GM12878 (cell line): ENCODE results near the gene SERPINB3.
"Not testable (repeated sequence)": the region's sequence is repeated elsewhere in the genome, so short reads cannot be mapped to it uniquely, and the experiment has no call there.

Source experiments
- CHD1 ChIP-seq: IDR thresholded peaks from 2 replicates; pipeline ENCODE4 v1.6.1; 2012; ENCODE audit warnings: low read depth, low read length, improper control_type of control experiment
- CREB1 ChIP-seq: IDR thresholded peaks from 2 replicates; pipeline ENCODE4 v1.6.1; 2012; ENCODE audit warnings: low read depth, mild to moderate bottlenecking, inconsistent platforms
- GABPA ChIP-seq: IDR thresholded peaks from 2 replicates; pipeline ENCODE4 v1.6.1; 2014; ENCODE audit warnings: antibody characterized with exemption, low read depth, mild to moderate bottlenecking, inconsistent platforms
- NR2C1 ChIP-seq: fragments of 450-650 bp; IDR thresholded peaks from 2 replicates; pipeline ENCODE4 v1.6.1; 2017; ENCODE audit warnings: antibody characterized with exemption, mild to moderate bottlenecking, moderate library complexity
- PAX5 ChIP-seq: IDR thresholded peaks from 2 replicates; pipeline ENCODE4 v1.6.1; 2011; ENCODE audit warnings: low read depth, low read length, borderline replicate concordance
- POLR2A ChIP-seq: IDR thresholded peaks from 2 replicates; pipeline ENCODE4 v1.6.1; 2011; ENCODE audit warnings: low read depth, mild to moderate bottlenecking, low read length
- POLR2AphosphoS5 ChIP-seq: IDR thresholded peaks from 2 replicates; pipeline ENCODE4 v1.6.1; 2011; ENCODE audit warnings: mild to moderate bottlenecking, low read length, inconsistent platforms
- ZNF384 ChIP-seq: IDR thresholded peaks from 2 replicates; pipeline ENCODE4 v1.6.1; 2012; ENCODE audit warnings: low read depth, mild to moderate bottlenecking, low read length, improper control_type of control experiment, borderline replicate concordance
- TF ChIP-seq, protein P1 (sequence below): fragments of 450-650 bp; IDR thresholded peaks from 2 replicates; pipeline ENCODE4 v1.6.1; 2017; ENCODE audit warnings: mild to moderate bottlenecking, moderate library complexity
- TF ChIP-seq, protein P2 (sequence below): IDR thresholded peaks from 2 replicates; pipeline ENCODE4 v1.6.1; 2012; ENCODE audit warnings: mild to moderate bottlenecking, low read depth, low read length
- TF ChIP-seq, protein P3 (sequence below), 3 experiments: IDR thresholded peaks in 2 of 3; conservative IDR thresholded peaks in 1 of 3; 2 replicates each; pipeline ENCODE4 v1.5.1; 2011; ENCODE audit warnings: low read depth in 3 of 3, low read length in 3 of 3, mild to moderate bottlenecking in 3 of 3, control low read depth in 2 of 3, moderate library complexity in 2 of 3, inconsistent platforms in 1 of 3, mixed read lengths in 1 of 3; ENCODE audit not compliant: control insufficient read depth in 2 of 3, insufficient read depth in 1 of 3; ENCODE audit errors: extremely low read depth in 1 of 3
- TF ChIP-seq, protein P4 (sequence below): IDR thresholded peaks from 2 replicates; pipeline ENCODE4 v1.6.1; 2012; ENCODE audit warnings: low read depth, low read length, improper control_type of control experiment
- TF ChIP-seq, protein P5 (sequence below): IDR thresholded peaks from 2 replicates; pipeline ENCODE4 v1.6.1; 2012; ENCODE audit warnings: low read length, inconsistent platforms

DNA sequence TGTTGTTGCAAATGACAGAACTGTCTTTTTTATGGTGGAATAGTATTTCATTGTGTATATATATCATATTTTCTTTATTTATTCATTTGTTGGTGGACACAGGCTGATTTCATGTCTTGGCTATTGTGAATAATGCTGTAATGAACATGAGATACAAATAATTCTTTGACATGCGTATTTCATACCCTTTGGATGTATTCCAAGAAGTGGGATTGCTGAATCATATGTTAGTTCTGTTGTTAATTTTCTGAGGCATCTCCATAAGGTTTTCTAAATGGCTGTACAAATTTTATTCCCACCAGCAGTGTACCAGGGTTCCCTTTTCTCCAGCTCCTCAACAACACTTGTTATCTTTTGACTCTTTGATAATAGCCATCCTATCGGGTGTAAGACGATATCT lies 11.4 kb downstream of the SERPINB3 start:
- TF ChIP-seq GABPA, PAX5, CREB1, CHD1, POLR2A, NR2C1, ZNF384, POLR2AphosphoS5: not testable (repeated sequence)
- TF ChIP-seq, protein P1, sequence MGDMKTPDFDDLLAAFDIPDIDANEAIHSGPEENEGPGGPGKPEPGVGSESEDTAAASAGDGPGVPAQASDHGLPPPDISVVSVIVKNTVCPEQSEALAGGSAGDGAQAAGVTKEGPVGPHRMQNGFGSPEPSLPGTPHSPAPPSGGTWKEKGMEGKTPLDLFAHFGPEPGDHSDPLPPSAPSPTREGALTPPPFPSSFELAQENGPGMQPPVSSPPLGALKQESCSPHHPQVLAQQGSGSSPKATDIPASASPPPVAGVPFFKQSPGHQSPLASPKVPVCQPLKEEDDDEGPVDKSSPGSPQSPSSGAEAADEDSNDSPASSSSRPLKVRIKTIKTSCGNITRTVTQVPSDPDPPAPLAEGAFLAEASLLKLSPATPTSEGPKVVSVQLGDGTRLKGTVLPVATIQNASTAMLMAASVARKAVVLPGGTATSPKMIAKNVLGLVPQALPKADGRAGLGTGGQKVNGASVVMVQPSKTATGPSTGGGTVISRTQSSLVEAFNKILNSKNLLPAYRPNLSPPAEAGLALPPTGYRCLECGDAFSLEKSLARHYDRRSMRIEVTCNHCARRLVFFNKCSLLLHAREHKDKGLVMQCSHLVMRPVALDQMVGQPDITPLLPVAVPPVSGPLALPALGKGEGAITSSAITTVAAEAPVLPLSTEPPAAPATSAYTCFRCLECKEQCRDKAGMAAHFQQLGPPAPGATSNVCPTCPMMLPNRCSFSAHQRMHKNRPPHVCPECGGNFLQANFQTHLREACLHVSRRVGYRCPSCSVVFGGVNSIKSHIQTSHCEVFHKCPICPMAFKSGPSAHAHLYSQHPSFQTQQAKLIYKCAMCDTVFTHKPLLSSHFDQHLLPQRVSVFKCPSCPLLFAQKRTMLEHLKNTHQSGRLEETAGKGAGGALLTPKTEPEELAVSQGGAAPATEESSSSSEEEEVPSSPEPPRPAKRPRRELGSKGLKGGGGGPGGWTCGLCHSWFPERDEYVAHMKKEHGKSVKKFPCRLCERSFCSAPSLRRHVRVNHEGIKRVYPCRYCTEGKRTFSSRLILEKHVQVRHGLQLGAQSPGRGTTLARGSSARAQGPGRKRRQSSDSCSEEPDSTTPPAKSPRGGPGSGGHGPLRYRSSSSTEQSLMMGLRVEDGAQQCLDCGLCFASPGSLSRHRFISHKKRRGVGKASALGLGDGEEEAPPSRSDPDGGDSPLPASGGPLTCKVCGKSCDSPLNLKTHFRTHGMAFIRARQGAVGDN: not testable (repeated sequence)
- TF ChIP-seq, protein P2, sequence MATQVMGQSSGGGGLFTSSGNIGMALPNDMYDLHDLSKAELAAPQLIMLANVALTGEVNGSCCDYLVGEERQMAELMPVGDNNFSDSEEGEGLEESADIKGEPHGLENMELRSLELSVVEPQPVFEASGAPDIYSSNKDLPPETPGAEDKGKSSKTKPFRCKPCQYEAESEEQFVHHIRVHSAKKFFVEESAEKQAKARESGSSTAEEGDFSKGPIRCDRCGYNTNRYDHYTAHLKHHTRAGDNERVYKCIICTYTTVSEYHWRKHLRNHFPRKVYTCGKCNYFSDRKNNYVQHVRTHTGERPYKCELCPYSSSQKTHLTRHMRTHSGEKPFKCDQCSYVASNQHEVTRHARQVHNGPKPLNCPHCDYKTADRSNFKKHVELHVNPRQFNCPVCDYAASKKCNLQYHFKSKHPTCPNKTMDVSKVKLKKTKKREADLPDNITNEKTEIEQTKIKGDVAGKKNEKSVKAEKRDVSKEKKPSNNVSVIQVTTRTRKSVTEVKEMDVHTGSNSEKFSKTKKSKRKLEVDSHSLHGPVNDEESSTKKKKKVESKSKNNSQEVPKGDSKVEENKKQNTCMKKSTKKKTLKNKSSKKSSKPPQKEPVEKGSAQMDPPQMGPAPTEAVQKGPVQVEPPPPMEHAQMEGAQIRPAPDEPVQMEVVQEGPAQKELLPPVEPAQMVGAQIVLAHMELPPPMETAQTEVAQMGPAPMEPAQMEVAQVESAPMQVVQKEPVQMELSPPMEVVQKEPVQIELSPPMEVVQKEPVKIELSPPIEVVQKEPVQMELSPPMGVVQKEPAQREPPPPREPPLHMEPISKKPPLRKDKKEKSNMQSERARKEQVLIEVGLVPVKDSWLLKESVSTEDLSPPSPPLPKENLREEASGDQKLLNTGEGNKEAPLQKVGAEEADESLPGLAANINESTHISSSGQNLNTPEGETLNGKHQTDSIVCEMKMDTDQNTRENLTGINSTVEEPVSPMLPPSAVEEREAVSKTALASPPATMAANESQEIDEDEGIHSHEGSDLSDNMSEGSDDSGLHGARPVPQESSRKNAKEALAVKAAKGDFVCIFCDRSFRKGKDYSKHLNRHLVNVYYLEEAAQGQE: not testable (repeated sequence)
- TF ChIP-seq, protein P3, sequence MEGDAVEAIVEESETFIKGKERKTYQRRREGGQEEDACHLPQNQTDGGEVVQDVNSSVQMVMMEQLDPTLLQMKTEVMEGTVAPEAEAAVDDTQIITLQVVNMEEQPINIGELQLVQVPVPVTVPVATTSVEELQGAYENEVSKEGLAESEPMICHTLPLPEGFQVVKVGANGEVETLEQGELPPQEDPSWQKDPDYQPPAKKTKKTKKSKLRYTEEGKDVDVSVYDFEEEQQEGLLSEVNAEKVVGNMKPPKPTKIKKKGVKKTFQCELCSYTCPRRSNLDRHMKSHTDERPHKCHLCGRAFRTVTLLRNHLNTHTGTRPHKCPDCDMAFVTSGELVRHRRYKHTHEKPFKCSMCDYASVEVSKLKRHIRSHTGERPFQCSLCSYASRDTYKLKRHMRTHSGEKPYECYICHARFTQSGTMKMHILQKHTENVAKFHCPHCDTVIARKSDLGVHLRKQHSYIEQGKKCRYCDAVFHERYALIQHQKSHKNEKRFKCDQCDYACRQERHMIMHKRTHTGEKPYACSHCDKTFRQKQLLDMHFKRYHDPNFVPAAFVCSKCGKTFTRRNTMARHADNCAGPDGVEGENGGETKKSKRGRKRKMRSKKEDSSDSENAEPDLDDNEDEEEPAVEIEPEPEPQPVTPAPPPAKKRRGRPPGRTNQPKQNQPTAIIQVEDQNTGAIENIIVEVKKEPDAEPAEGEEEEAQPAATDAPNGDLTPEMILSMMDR (IDR thresholded peaks at IDR 0.05 in 2 of 3, conservative IDR thresholded peaks at IDR 0.05 in 1 of 3; ENCODE audit: control insufficient read depth in 2 of 3, extremely low read depth in 1 of 3, insufficient read depth in 1 of 3, low read depth in 3 of 3, low read length in 3 of 3): not testable (repeated sequence)
- TF ChIP-seq, protein P4, sequence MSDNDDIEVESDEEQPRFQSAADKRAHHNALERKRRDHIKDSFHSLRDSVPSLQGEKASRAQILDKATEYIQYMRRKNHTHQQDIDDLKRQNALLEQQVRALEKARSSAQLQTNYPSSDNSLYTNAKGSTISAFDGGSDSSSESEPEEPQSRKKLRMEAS: not testable (repeated sequence)
- TF ChIP-seq, protein P5, sequence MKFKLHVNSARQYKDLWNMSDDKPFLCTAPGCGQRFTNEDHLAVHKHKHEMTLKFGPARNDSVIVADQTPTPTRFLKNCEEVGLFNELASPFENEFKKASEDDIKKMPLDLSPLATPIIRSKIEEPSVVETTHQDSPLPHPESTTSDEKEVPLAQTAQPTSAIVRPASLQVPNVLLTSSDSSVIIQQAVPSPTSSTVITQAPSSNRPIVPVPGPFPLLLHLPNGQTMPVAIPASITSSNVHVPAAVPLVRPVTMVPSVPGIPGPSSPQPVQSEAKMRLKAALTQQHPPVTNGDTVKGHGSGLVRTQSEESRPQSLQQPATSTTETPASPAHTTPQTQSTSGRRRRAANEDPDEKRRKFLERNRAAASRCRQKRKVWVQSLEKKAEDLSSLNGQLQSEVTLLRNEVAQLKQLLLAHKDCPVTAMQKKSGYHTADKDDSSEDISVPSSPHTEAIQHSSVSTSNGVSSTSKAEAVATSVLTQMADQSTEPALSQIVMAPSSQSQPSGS: not testable (repeated sequence)
